Activated T-cell treated with anti-CD3 and anti-CD28 coated beads, Interleukin-2, amount 50 U/mL, for 4 hours (primary cell): ENCODE data around the gene ACO2. TPM values are rescaled to one million over a fixed set of nuclear protein-coding genes. Genes with fewer than 3 reads are reported as not detected.
A peak's percentile ranks its signal among the peaks of the same experiment; 100 is the strongest.

Experiments
- ATAC-seq, 2 donors: fragments of 200-7000 bp; cut with Tn5 transposase; one replicate each; pipeline ENCODE4 v1.10.0; 2021
- DNase-seq: peaks from one replicate; pipeline ENCODE4 v3.0.0-alpha.2; 2020
- H3K27me3 Mint-ChIP-seq: one replicate; pipeline ENCODE4 v1.8.0; 2021; ENCODE audit warnings: low read depth, mixed read lengths
- H3K36me3 Mint-ChIP-seq: one replicate; pipeline ENCODE4 v1.8.0; 2022; ENCODE audit warnings: mixed read lengths; ENCODE audit not compliant: insufficient read depth
- H3K4me1 Mint-ChIP-seq: one replicate; pipeline ENCODE4 v1.8.0; 2021; ENCODE audit warnings: low read depth, mixed read lengths
- H3K4me3 Mint-ChIP-seq: one replicate; pipeline ENCODE4 v1.8.0; 2021; ENCODE audit warnings: mild to moderate bottlenecking, moderate library complexity, mixed read lengths
- H3K9me3 Mint-ChIP-seq: one replicate; pipeline ENCODE4 v1.8.0; 2021; ENCODE audit warnings: mixed read lengths
- total RNA-seq, 3 donors: library from RNA; stranded (reverse); gene quantifications; one replicate each; pipeline ENCODE4 v1.2.1, GENCODE V29; 2021

The ACO2 gene
- total RNA-seq, 3 donors from 2014 or later, result 128 to 133 (median 130) TPM

DNA sequence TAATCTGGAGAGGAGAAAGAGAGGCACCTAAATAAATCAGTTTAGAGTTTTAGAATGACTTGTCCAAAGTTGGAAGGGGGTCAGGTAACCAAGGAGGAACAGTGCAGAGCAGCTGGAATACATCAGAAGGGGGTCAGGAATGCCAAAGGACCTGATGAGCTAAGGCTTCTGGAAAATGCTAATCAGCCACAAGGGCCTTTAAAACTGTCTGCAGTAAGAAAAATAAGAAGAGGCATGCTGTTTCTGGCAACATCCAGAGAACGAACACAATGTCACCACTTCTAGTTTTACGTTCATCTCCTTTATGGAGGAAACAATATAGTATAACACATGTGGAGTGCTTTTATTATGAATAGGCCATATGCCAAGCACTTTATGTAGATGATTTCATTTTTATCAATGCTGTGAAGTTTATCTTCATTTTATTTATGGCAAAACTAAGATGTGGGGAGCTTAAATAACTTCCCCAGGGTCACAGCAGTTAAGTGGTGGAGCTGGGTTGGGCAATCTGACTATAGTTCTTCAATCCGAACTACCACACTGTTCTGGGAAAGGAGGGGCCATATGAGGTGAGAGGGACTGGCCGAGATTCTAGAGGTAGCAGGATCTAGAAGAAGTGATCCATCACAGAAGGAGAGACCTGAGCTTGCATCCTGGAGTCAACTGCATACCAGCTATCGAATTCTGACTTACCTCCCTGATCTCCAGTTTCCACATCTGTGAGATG lies 22.6 kb downstream of the ACO2 start:
- H3K4me1 Mint-ChIP-seq, result peaks cover 23% of the 10 kb centered on the region
- peaks cover 13% of the 10 kb centered on the region for H3K36me3 Mint-ChIP-seq
- ATAC-seq (no peak), DNase-seq (no peak)
- no peak overlapping the region for H3K4me3 Mint-ChIP-seq
- no peaks in the 10 kb centered on the region for H3K9me3 Mint-ChIP-seq
- no peaks in the 10 kb centered on the region for H3K27me3 Mint-ChIP-seq

DNA sequence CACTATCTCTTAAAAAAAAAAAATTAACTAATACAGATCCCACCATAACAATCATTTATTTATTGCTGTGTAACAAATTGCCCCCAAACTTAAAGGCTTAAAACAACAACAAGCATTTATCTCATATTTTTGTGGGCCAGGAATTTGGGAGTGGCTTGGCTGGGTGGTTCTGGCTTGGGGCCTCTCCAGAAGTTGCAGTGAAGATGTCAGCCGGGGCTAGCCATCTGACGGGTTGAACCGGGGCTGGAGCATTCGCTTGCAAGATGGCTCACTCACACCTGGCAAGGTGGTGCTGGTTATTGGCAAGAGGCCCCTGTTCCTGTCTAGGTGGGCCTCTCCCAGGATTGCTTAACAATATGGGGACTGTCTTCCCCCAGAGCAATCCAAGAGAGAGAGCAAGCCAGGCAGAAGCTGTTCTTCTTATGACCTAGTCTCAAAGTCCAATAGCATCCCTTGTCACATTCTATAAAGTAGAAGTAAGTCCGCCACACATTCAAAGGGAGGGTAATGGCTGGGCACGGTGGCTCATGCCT lies 29.5 kb downstream of the ACO2 start:
- no peak for ATAC-seq
- no peak for DNase-seq
- Mint-ChIP-seq H3K36me3 (peaks cover 10% of the 10 kb centered on the region), H3K4me3 (no peak overlapping the region), H3K27me3 (no peaks in the 10 kb centered on the region), H3K4me1 (no peaks in the 10 kb centered on the region), H3K9me3 (no peaks in the 10 kb centered on the region)

- Mint-ChIP-seq H3K36me3 (peaks cover 13% of the 10 kb centered on the region), H3K27me3 (no peaks in the 10 kb centered on the region), H3K4me3 (no peak overlapping the region), H3K9me3 (no peaks in the 10 kb centered on the region), H3K4me1 (no peaks in the 10 kb centered on the region)
- ATAC-seq (no peak), DNase-seq (no peak)
These were observed 30.8 kb downstream of the ACO2 start for GRCh38 chr22:41499624-41500280.

- DNase-seq (no peak), ATAC-seq (no peak)
- H3K36me3 Mint-ChIP-seq, result peaks cover 16% of the 10 kb centered on the region
- H3K4me3 Mint-ChIP-seq, result no peak overlapping the region
- H3K27me3 Mint-ChIP-seq, result no peaks in the 10 kb centered on the region
- no peaks in the 10 kb centered on the region for H3K9me3 Mint-ChIP-seq
- H3K4me1 Mint-ChIP-seq, result no peaks in the 10 kb centered on the region
These were observed 31.4 kb downstream of the ACO2 start for GRCh38 chr22:41500303-41500702.

GRCh38 chr22:41501209-41501608 lies 32.3 kb downstream of the ACO2 start:
- no peak for DNase-seq
- H3K27me3 Mint-ChIP-seq, result no peaks in the 10 kb centered on the region
- no peak overlapping the region for H3K4me3 Mint-ChIP-seq
- no peaks in the 10 kb centered on the region for H3K4me1 Mint-ChIP-seq
- H3K9me3 Mint-ChIP-seq, result no peaks in the 10 kb centered on the region
- H3K36me3 Mint-ChIP-seq, result peaks cover 16% of the 10 kb centered on the region
- peak; percentile 43 to 56 for ATAC-seq

DNA sequence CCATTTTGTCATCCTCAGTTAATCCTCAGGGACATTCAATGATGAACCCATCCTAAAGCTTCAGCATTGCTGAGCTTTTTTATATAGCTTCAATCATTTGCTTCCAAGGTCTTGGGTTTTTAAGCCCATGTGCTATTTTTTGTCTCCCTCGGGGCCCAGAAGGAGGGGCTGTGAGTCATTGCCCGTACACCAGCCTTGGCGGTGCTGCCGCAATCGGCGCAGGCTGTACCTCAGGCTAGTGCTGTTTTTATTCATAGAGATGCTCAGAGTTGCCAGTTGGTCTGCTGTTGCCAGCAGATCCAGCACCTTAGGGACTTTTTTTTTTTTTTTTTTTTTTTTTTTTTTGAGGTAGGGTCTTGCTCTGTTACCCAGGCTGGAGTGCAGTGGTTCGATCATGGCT lies 35.5 kb downstream of the ACO2 start:
- Mint-ChIP-seq H3K4me1 (no peaks in the 10 kb centered on the region), H3K36me3 (peaks cover 25% of the 10 kb centered on the region), H3K4me3 (no peak overlapping the region), H3K27me3 (no peaks in the 10 kb centered on the region), H3K9me3 (no peaks in the 10 kb centered on the region)
- ATAC-seq, result no peak
- no peak for DNase-seq

- ATAC-seq (no peak), DNase-seq (no peak)
- no peaks in the 10 kb centered on the region for H3K4me1 Mint-ChIP-seq
- no peaks in the 10 kb centered on the region for H3K9me3 Mint-ChIP-seq
- H3K27me3 Mint-ChIP-seq, result no peaks in the 10 kb centered on the region
- H3K36me3 Mint-ChIP-seq, result peaks cover 23% of the 10 kb centered on the region
- H3K4me3 Mint-ChIP-seq, result no peak overlapping the region
These were observed 35.9 kb downstream of the ACO2 start for GRCh38 chr22:41504816-41505215.

DNA sequence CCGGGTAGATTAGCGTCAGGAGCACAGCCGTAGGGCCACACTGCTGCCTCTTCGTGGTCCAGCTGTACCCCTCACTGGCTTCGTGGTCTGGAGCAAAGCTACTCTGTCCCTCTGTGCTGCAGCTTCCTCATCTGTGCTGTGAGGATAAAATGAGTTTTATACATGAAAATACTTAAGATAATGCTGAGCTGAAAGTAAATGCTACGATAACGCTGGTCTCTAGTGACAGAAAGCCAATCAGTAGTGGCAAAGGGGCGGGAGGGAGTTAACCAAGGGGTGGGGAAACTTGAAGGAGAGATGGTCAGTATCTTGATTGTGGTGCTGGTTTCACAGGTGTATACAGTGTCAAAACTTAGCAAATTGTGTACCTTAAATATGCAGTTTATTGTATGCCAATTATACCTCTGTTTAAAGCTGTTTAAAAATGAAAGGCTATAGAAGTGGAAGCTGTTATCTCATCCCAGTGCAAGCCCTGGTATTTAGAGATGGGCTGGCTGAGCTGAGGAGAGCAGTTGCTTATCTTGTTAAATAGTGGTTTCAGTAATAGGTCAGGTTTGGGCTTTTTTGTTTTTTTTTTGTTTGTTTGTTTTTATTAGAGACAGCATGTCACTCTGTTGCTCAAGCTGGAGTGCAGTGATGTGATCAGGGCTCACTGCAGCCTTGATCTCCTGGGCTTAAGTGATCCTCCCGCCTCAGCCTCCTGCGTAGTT lies 36.7 kb downstream of the ACO2 start:
- Mint-ChIP-seq H3K36me3 (peaks cover 20% of the 10 kb centered on the region), H3K4me1 (no peaks in the 10 kb centered on the region), H3K9me3 (no peaks in the 10 kb centered on the region), H3K4me3 (no peak overlapping the region), H3K27me3 (no peaks in the 10 kb centered on the region)
- no peak for ATAC-seq
- no peak for DNase-seq

- Mint-ChIP-seq H3K27me3 (no peaks in the 10 kb centered on the region), H3K36me3 (peaks cover 23% of the 10 kb centered on the region), H3K4me1 (no peaks in the 10 kb centered on the region), H3K9me3 (no peaks in the 10 kb centered on the region), H3K4me3 (no peak overlapping the region)
- DNase-seq (no peak), ATAC-seq (no peak)
These were observed 38.6 kb downstream of the ACO2 start for GRCh38 chr22:41507330-41508063.

DNA sequence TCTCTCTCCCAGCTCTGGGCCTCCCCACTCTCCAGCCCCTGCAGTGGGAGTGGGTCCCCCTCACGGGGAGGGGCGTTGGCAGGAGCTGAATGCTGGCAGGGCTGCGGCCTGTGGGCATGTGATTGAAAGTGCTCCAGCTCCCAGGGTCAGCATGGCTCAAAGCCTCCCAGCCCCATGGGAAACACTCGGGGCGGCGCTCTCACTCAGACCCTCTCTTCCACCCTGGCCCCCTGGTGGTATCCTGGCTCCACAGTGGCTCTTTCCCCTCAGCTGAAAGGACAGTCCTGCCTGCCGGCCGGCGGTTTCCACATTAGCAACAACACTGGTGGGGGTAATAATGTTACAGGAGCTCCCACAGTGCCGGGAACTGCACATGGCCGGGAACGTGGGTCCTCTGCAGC lies 39.9 kb downstream of the ACO2 start:
- no peak for ATAC-seq
- DNase-seq, result no peak
- H3K36me3 Mint-ChIP-seq, result peaks cover 28% of the 10 kb centered on the region
- H3K9me3 Mint-ChIP-seq, result no peaks in the 10 kb centered on the region
- no peaks in the 10 kb centered on the region for H3K27me3 Mint-ChIP-seq
- no peak overlapping the region for H3K4me3 Mint-ChIP-seq
- no peaks in the 10 kb centered on the region for H3K4me1 Mint-ChIP-seq

DNA sequence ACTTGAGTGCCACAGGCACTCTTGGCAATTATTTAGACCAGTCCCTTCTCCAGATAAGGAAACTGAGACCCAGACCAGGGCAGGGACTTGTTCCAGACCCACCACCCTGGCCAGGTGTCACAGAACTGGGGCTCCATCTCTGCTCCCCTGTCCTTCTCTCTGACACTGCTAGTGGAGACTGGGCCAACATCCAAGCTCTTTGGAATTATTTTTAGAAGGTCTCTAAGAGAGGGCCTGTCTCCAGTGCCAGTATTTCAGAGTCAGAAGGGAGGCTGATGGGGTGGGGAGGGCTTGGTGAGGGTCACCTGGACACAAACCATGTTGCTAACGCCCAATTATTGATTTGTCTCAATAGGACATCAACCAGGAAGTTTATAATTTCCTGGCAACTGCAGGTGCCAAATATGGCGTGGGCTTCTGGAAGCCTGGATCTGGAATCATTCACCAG lies 42.6 kb downstream of the ACO2 start:
- Mint-ChIP-seq H3K27me3 (no peaks in the 10 kb centered on the region), H3K4me3 (no peak overlapping the region), H3K36me3 (peaks cover 28% of the 10 kb centered on the region), H3K4me1 (no peaks in the 10 kb centered on the region), H3K9me3 (no peaks in the 10 kb centered on the region)
- ATAC-seq, result no peak
- no peak for DNase-seq

- Mint-ChIP-seq H3K4me3 (no peak overlapping the region), H3K36me3 (peaks cover 27% of the 10 kb centered on the region), H3K9me3 (no peaks in the 10 kb centered on the region), H3K4me1 (peaks cover 2% of the 10 kb centered on the region), H3K27me3 (no peaks in the 10 kb centered on the region)
- DNase-seq, result no peak
- no peak for ATAC-seq
These were observed 43.7 kb downstream of the ACO2 start for GRCh38 chr22:41512421-41513194.

- no peak for DNase-seq
- Mint-ChIP-seq H3K4me3 (no peak overlapping the region), H3K36me3 (peaks cover 24% of the 10 kb centered on the region), H3K9me3 (no peaks in the 10 kb centered on the region), H3K27me3 (no peaks in the 10 kb centered on the region), H3K4me1 (peaks cover 2% of the 10 kb centered on the region)
- ATAC-seq, result no peak
These were observed 44.5 kb downstream of the ACO2 start for GRCh38 chr22:41513391-41513790.
